Activated T-cell treated with anti-CD3 and anti-CD28 coated beads, Interleukin-2, amount 50 U/mL, for 72 hours (primary cell): ENCODE data around the gene FUBP1. TPM values are rescaled to one million over a fixed set of nuclear protein-coding genes. Genes with fewer than 3 reads are reported as not detected.
A peak's percentile ranks its signal among the peaks of the same experiment; 100 is the strongest.
"Not testable (repeated sequence)": the region's sequence is repeated elsewhere in the genome, so short reads cannot be mapped to it uniquely, and the experiment has no call there.

ENCODE experiments used
- ATAC-seq, 2 donors: fragments of 150-1000 bp; cut with Tn5 transposase; replicated peaks in 1 of 2; 2 replicates each; pipeline ENCODE4 v1.10.0; 2021; ENCODE audit warnings: moderate library complexity in 2 of 2, mild to moderate bottlenecking in 1 of 2
- DNase-seq, 2 donors: peaks; one replicate each; pipeline ENCODE4 v3.0.0; 2021 to 2022; ENCODE audit warnings: mixed read lengths in 1 of 2
- H3K27ac Mint-ChIP-seq: one replicate; pipeline ENCODE4 v1.8.0; 2022; ENCODE audit warnings: mild to moderate bottlenecking, moderate library complexity, mixed read lengths
- H3K27me3 Mint-ChIP-seq: one replicate; pipeline ENCODE4 v1.8.0; 2022; ENCODE audit warnings: low read depth, mixed read lengths
- H3K36me3 Mint-ChIP-seq, 2 donors: one replicate each; pipeline ENCODE4 v1.8.0; 2022; ENCODE audit warnings: mixed read lengths in 2 of 2, mild to moderate bottlenecking in 1 of 2; ENCODE audit not compliant: insufficient read depth in 2 of 2
- H3K4me1 Mint-ChIP-seq: one replicate; pipeline ENCODE4 v1.8.0; 2022; ENCODE audit warnings: low read depth, mixed read lengths
- H3K4me3 Mint-ChIP-seq, 2 donors: one replicate each; pipeline ENCODE4 v1.8.0; 2022; ENCODE audit warnings: mild to moderate bottlenecking in 2 of 2, mixed read lengths in 2 of 2, moderate library complexity in 2 of 2
- H3K9me3 Mint-ChIP-seq, 2 donors: one replicate each; pipeline ENCODE4 v1.8.0; 2022; ENCODE audit warnings: mixed read lengths in 2 of 2
- total RNA-seq, 2 donors: library from RNA; stranded (reverse); gene quantifications; one replicate each; pipeline ENCODE4 v1.2.3, GENCODE V29; 2022

FUBP1 gene
- 100 to 1,000 TPM; 145 to 191 TPM for total RNA-seq

- DNase-seq (peak; percentile 93 to 95), ATAC-seq (peak; percentile 79)
- H3K27ac Mint-ChIP-seq: no peak within 1 kb of the TSS
- peaks cover 6 to 17% of the 10 kb centered on the region in 2 donors for H3K36me3 Mint-ChIP-seq
- H3K4me1 Mint-ChIP-seq: peaks cover 64% of the 10 kb centered on the region
- H3K27me3 Mint-ChIP-seq: no peaks in the 10 kb centered on the region
- H3K4me3 Mint-ChIP-seq: no peak within 1 kb of the TSS
- H3K9me3 Mint-ChIP-seq: no peaks in the 10 kb centered on the region
These were observed at the start of gene FUBP1 for GRCh38 chr1:77978969-77979876. Gene FUBP1 (minus strand): TSS chr1:77979072. CDS start chr1:77979004, 68 bp downstream.

GRCh38 chr1:78021134-78021533 lies 42.3 kb upstream of the FUBP1 start:
- H3K9me3 Mint-ChIP-seq, H3K4me1 Mint-ChIP-seq, ATAC-seq, H3K27me3 Mint-ChIP-seq, H3K4me3 Mint-ChIP-seq, H3K36me3 Mint-ChIP-seq, H3K27ac Mint-ChIP-seq, DNase-seq: not testable (repeated sequence)

- H3K4me3 Mint-ChIP-seq: no peak overlapping the region
- H3K4me1 Mint-ChIP-seq: no peaks in the 10 kb centered on the region
- H3K27ac Mint-ChIP-seq: no peak overlapping the region
These were observed 40.2 kb upstream of the FUBP1 start for GRCh38 chr1:78019024-78019423.

GRCh38 chr1:78015148-78015547 lies 36.3 kb upstream of the FUBP1 start:
- DNase-seq (no peak), ATAC-seq (no peak)
- peaks cover 1 to 6% of the 10 kb centered on the region in 2 donors for H3K36me3 Mint-ChIP-seq
- no peaks in the 10 kb centered on the region for H3K27me3 Mint-ChIP-seq
- H3K4me1 Mint-ChIP-seq: peaks cover 9% of the 10 kb centered on the region
- no peak overlapping the region for H3K4me3 Mint-ChIP-seq
- no peaks in the 10 kb centered on the region for H3K9me3 Mint-ChIP-seq
- H3K27ac Mint-ChIP-seq: no peak overlapping the region

More at GRCh38 chr1:78019024-78019423, 40.2 kb upstream of the FUBP1 start:
- DNase-seq (no peak), ATAC-seq (no peak)
- H3K36me3 Mint-ChIP-seq: peaks cover 0 to 1% of the 10 kb centered on the region in 2 donors
- H3K27me3 Mint-ChIP-seq: no peaks in the 10 kb centered on the region
- H3K9me3 Mint-ChIP-seq: peaks cover 0 to 1% of the 10 kb centered on the region in 2 donors

GRCh38 chr1:78011050-78011449 lies 32.2 kb upstream of the FUBP1 start:
- Mint-ChIP-seq H3K4me1 (peaks cover 43% of the 10 kb centered on the region), H3K36me3 (peaks cover 0 to 6% of the 10 kb centered on the region in 2 donors), H3K9me3 (no peaks in the 10 kb centered on the region), H3K27ac (no peak overlapping the region), H3K4me3 (no peak overlapping the region), H3K27me3 (no peaks in the 10 kb centered on the region)
- no peak for ATAC-seq
- no peak for DNase-seq

GRCh38 chr1:78009836-78010235 lies 31.0 kb upstream of the FUBP1 start:
- Mint-ChIP-seq H3K27me3 (no peaks in the 10 kb centered on the region), H3K4me3 (no peak overlapping the region), H3K9me3 (no peaks in the 10 kb centered on the region), H3K4me1 (peaks cover 46% of the 10 kb centered on the region), H3K27ac (no peak overlapping the region), H3K36me3 (peaks cover 0 to 6% of the 10 kb centered on the region in 2 donors)
- no peak for ATAC-seq
- DNase-seq: no peak

- DNase-seq (no peak), ATAC-seq (no peak)
- Mint-ChIP-seq H3K36me3 (peaks cover 3 to 6% of the 10 kb centered on the region in 2 donors), H3K4me1 (peaks cover 52% of the 10 kb centered on the region), H3K27ac (peak overlapping the region; percentile 33), H3K27me3 (no peaks in the 10 kb centered on the region), H3K9me3 (no peaks in the 10 kb centered on the region), H3K4me3 (no peak overlapping the region)
These were observed 30.4 kb upstream of the FUBP1 start for GRCh38 chr1:78009276-78009675.

GRCh38 chr1:78007677-78008341 lies 28.9 kb upstream of the FUBP1 start:
- ATAC-seq: no peak
- Mint-ChIP-seq H3K27me3 (no peaks in the 10 kb centered on the region), H3K36me3 (peaks cover 0 to 3% of the 10 kb centered on the region in 2 donors), H3K27ac (no peak overlapping the region), H3K4me1 (peaks cover 63% of the 10 kb centered on the region), H3K9me3 (no peaks in the 10 kb centered on the region), H3K4me3 (peak overlapping the region in 1 of 2 donors; percentile 42)
- no peak for DNase-seq

GRCh38 chr1:78006521-78006920 lies 27.6 kb upstream of the FUBP1 start:
- no peak for DNase-seq
- Mint-ChIP-seq H3K4me1 (peaks cover 65% of the 10 kb centered on the region), H3K27ac (no peak overlapping the region), H3K27me3 (no peaks in the 10 kb centered on the region), H3K9me3 (no peaks in the 10 kb centered on the region), H3K36me3 (peaks cover 0 to 3% of the 10 kb centered on the region in 2 donors), H3K4me3 (peak overlapping the region; percentile 86 to 99)
- no peak for ATAC-seq

GRCh38 chr1:78005755-78006154 lies 26.9 kb upstream of the FUBP1 start:
- Mint-ChIP-seq H3K27me3 (no peaks in the 10 kb centered on the region), H3K9me3 (no peaks in the 10 kb centered on the region), H3K4me1 (peaks cover 61% of the 10 kb centered on the region), H3K27ac (peak overlapping the region; percentile 100), H3K4me3 (peak overlapping the region; percentile 86 to 99), H3K36me3 (peaks cover 0 to 3% of the 10 kb centered on the region in 2 donors)
- DNase-seq (no peak), ATAC-seq (no peak)

GRCh38 chr1:78005448-78005722 lies 26.5 kb upstream of the FUBP1 start:
- DNase-seq (no peak), ATAC-seq (no peak)
- Mint-ChIP-seq H3K27me3 (no peaks in the 10 kb centered on the region), H3K4me3 (peak overlapping the region; percentile 86 to 99), H3K9me3 (no peaks in the 10 kb centered on the region), H3K27ac (peak overlapping the region; percentile 100), H3K36me3 (peaks cover 0 to 3% of the 10 kb centered on the region in 2 donors), H3K4me1 (peaks cover 59% of the 10 kb centered on the region)

- H3K36me3 Mint-ChIP-seq: peaks cover 0 to 3% of the 10 kb centered on the region in 2 donors
- peak within 1 kb of the TSS; percentile 100 for H3K27ac Mint-ChIP-seq
- H3K9me3 Mint-ChIP-seq: no peaks in the 10 kb centered on the region
- ATAC-seq (peak; percentile 95 to 96), DNase-seq (peak; percentile 70 to 76)
- peak within 1 kb of the TSS; percentile 86 to 99 for H3K4me3 Mint-ChIP-seq
- H3K4me1 Mint-ChIP-seq: peaks cover 54% of the 10 kb centered on the region
- H3K27me3 Mint-ChIP-seq: no peaks in the 10 kb centered on the region
These were observed 26.0 kb upstream of the FUBP1 start, which contains the start of gene DNAJB4 for GRCh38 chr1:78004719-78005447. Gene DNAJB4 (plus strand): TSS chr1:78004939. CDS start chr1:78005111, 172 bp downstream.
